ENCODE results near the gene TWNK.

DNA sequence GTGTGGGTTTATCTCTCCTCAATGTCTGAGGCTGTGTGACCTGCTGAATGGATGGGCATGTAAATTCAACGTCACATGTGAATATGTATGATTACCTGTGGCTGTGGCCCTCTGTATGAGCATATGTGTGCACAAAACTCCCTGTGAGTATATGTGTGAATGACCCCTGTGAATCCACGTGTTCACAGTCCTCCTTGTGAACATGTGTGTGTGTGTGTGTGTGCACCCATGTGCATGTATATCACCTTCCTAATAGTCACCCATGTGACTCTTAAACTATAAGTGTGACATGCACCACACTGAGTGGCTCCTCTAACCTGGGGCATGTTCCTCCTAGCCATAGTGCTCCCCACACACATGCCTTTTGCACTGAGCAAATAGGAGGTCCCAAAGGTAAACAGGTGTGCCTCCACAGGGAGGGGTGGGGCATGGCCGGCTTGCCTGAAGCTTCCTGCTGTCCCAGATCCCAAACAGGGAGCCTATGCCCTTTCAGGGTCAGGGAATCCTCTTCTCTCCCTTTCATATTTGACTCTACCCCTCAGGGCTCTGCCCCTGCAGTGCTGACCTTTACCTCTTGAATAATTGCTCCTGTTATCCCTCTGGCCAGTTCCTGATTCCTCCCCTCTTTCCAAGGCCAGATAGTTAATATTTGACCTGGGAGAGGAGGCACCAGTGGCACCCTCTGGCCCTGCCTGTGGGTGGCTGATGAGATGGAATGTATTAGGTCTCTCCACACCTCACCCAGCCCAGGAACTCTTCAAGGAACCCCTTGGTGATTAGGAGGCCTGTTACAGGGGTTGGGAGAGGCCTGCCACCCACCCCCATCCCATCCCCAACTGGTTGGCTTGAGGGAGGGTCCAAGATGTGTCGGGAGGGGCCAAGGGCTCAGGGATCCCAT lies 16.2 kb upstream of the TWNK start:
- TF ChIP-seq, protein P1, sequence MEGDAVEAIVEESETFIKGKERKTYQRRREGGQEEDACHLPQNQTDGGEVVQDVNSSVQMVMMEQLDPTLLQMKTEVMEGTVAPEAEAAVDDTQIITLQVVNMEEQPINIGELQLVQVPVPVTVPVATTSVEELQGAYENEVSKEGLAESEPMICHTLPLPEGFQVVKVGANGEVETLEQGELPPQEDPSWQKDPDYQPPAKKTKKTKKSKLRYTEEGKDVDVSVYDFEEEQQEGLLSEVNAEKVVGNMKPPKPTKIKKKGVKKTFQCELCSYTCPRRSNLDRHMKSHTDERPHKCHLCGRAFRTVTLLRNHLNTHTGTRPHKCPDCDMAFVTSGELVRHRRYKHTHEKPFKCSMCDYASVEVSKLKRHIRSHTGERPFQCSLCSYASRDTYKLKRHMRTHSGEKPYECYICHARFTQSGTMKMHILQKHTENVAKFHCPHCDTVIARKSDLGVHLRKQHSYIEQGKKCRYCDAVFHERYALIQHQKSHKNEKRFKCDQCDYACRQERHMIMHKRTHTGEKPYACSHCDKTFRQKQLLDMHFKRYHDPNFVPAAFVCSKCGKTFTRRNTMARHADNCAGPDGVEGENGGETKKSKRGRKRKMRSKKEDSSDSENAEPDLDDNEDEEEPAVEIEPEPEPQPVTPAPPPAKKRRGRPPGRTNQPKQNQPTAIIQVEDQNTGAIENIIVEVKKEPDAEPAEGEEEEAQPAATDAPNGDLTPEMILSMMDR (IDR thresholded peaks at IDR 0.05; ENCODE audit: low read depth, low read length): no peak
- TF ChIP-seq EZH2phosphoT487 (IDR thresholded peaks at IDR 0.05; ENCODE audit: low read depth): no peak

All from OCI-LY3 (cell line).